Germinal center (tissue), 1 donor: ENCODE data around the gene RAN.
"Not testable (repeated sequence)": the region's sequence is repeated elsewhere in the genome, so short reads cannot be mapped to it uniquely, and the experiment has no call there.

Source experiments
- DNase-seq: peaks from one replicate; pipeline ENCODE4 v3.0.0; 2012; ENCODE audit warnings: mixed read lengths, low spot score

Gene RAN

DNA sequence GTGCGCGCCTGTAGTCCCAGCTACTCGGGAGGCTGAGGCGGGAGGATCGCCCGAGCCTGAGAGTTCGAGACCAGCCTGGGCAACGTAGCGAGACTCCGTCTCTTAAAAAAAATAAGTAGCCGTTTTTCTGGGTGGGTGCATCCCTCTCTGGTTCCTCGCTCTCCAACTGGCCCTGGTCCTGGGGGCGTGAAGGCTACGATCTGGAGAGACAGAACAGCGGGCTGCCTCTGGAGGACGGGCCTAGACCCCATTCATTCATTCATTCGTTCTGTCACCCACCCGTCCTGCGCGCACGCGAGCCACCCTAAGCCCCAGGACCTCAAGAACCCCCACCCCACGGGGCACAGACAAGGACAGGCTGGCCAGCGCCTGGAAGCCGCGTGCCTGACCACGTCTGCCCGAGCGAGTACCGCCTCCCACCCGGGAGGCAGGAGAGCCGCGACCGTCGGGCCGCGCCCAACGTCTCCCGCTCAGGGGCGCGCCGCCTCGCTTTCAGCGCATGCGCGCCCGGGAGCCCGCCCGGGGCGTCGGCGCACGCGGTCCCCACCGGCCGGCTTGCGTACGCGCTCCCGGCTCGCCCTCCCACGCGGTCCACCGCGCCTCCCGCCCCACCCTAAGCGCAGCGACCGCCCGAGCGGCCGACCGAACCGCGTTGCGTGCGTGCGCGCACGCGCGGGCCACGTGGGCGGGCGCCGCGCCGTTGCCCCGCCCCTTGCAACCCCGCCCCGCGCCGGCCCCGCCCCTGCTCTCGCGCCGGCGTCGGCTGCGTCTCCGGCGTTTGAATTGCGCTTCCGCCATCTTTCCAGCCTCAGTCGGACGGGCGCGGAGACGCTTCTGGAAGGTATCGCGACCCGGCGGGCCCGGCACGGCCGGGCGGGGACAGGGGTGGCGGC lies at the start of gene RAN:
Gene RAN (plus strand): TSS at position 781 of the 893 bp plus-strand sequence. CDS start 528 bp downstream, outside the sequence.
- DNase-seq: peak; percentile 99

DNA sequence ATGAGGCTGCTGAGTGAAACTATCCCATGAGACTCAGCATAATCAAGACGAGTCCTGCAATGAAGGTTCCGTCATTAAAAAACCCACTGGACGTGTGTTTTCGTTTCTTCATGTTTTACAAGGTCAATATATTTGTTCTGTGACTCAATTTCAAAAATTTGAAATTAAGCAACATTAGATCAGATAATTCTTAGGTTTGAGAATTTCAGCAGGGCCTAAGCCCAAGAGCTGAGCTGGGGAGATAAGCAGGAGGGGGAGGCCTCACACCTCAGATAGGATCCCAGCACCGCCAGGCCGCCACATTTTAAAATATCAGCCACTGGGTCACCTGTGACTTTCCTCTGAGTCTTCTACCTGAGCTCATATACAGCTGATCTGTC lies 46.1 kb upstream of the RAN start:
- no peak for DNase-seq

DNA sequence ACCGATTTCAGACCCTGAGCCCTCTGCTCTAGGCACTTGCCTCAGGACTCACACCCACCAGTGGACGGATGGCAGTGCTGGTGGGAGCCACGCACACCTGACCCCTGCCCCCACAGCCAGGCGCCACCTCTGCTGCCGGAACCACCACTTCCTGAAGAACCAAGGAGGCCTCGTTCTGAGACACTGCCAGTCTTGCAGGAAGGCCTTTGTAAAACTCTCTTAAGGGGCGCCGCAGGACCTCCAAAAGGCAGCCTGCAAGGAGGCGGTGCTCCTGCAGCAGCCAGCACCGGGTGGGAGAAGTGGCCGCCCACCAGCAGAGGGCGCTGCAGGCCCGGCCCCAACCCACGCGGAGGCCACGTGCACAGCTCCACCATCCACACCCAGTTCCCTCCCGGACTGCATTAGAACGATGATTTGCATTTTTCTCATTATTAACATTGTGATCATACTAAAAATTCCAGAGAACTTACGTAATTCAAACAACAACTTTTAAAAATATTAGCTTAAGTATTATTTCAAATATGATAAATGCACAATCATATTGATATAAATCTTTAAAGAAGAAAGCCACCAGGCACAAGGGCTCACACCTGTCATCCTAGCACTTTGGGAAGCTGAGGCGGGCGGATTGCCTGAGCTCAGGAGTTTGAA lies 45.6 kb upstream of the RAN start:
- peak; percentile 39 for DNase-seq

DNA sequence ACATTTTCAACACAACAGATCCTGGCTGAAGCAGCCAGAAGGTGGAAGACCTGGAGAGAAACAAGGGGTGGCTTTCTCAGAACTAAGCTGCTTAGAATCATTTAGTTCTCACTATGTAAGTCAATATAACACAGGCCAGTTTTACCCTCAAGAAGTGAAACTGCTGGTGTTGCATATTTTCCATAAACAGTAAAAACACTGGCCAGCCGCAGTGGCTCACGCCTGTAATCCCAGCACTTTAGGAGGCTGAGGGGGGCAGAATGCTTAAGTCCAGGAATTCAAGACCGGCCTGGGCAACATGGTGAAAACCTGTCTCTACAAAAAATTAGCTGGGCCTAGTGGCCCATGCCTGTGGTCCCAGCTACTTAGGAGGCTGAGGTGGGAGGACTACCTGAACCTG lies 44.4 kb upstream of the RAN start:
- no peak for DNase-seq

DNA sequence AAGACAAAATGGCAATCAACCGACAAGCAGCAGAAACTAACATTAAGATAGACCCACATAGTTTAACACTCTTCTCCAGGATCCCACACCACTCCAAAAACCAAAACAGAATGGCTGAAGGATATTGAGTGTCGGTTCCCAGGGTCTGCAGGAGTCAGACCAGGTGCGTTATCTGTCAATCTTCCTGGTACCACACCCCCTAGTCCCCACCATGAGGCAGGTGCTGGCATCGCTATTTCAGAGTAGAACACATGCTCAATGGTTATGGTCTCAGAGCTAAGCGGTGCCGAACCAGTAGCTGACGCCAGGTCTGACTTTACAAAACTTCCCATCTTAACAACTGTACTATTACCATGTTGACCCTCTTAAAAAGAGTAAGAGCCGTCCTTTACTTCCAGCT lies 43.0 kb upstream of the RAN start:
- DNase-seq: no peak

DNA sequence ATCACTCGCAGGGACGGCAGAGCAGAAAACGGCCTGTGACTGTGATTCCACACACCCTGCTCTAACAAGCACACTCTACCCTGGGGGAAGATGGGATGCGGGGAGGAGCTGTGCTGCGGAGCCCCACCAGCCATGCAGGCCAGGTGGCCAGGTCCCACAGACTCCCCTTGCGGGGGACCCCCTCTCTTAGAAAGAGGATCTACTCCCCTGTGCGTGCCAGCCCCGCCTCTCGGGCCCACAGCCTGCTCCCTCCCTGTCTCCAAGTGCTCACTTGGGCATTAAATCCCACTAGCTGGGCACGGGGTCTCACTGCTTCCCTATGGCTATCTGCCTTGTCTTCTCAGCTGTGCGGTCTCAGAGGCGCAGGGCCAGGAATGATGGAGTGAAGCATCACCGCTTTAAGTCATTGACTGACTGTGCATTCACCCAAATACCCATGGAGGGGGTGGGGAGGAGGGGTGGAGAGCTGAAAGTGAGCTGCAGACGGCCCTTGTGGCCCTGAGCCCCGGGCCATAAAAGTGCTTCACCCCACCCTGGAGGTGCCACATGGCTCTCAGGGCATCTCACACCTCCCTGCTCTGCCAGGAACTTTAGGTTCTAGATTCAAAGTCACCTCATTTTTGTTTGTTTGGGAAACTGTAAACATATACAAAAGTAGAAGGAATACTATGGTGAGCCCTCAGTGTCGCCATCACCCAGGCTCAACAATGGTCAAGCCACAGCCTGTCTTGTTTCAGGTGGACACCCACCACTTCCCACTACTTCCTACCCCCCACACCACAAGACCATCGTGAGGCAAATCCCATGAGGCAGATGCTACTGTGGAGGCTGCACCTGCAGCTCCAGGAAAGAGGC lies 42.2 kb upstream of the RAN start:
- no peak for DNase-seq

DNA sequence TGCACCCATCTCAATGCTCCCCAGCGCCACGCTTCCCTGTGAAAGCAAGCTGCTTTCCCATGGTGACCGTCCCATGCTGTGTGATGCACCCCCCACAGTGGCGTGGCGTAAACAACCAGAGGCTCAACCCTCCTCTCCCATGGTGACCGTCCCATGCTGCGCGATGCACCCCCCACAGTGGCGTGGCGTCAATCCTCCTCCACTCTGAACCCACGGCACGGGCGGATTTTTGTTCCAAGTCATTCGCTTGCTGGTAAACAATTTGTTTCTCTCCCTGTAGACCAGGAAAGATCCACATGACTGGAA lies 41.7 kb upstream of the RAN start:
- no peak for DNase-seq

DNA sequence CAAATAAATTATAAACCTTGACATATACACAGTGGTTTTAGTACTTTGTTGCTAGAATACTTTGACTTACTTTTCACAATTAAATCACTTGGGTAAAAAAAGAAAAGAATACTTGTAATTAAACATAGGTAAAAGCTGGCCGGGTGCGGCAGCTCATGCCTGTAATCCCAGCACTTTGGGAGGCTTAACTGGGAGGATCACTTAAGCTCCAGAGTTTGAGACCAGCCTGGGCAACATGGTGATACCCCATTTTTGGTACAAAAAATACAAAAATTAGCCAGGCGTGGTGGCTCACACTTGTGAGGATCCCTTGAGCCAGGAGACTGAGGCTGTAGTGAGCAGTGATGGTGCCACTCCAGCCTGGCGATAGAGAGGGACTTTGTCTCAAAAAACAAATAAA lies 40.6 kb upstream of the RAN start:
- no peak for DNase-seq

DNA sequence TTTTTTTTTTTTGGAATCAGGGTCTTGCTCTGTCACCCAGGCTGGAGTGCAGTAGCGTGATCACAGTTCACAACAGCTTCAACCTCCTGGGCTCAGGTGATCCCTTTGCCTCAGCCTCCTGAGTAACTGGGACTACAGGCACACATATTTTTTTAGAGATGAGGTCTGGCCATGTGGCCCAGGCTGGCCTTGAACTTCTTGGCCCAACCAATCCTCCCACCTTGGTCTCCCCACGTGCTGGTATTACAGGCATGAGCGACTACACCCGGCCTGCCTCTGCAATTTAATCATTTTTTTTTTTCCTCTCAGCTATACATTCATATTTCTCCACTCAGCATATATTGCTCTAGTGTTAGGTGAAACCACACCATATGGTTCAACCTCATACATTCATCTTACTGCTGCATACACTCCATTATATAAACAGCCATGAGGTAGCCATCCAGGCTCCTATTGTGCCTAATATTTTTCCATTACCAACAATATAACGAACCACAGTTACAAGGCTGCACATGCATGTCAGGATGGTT lies 39.9 kb upstream of the RAN start:
- DNase-seq: no peak

DNA sequence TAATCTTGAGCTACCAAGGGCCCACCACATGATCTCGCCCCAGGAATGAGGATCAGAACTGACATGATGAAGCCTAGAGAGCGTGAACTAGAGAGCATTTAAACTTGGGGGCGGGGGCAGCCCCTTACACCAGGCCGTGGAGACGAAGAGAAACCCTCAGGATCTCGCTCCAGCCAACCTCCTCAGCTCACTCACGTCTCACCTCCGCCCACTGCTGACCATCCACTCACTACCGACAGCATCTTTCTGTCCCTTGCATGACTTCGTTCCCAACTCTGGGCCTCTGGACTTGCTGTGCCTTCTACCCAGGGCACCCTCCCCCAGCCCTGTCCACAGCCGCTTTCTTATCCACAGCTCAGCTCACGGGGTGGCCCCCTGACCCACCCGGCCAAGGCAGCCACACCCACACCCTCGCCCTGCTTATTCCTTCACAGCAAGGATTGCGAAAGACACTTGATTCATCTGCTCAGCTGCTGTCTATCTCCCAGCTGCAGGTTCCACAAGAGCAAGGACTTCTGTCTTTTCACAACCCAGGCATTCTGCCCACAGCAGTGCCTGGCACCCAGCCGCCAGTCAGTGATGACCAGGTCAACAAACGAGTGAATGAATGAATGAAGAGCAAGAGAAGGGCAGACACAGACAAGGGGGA lies 39.2 kb upstream of the RAN start:
- no peak for DNase-seq

DNA sequence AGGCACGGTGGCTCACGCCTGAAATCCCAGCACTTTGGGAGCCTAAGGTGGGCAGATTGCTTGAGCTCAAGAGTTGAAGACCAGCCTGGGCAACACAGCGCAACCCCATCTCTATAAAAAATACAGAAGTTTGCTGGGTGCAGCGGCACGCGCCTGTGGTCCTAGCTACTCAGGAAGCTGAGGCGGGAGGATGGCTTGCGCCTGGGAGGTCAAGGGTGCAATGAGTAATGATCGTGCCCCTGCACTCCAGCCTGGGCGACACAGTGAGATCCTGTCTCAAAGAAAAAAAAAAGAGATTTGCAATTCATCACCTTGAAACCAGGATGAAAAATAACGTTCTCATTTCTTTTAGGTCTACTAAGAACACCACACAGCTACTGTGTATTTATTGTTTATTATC lies 36.9 kb upstream of the RAN start:
- no peak for DNase-seq

DNA sequence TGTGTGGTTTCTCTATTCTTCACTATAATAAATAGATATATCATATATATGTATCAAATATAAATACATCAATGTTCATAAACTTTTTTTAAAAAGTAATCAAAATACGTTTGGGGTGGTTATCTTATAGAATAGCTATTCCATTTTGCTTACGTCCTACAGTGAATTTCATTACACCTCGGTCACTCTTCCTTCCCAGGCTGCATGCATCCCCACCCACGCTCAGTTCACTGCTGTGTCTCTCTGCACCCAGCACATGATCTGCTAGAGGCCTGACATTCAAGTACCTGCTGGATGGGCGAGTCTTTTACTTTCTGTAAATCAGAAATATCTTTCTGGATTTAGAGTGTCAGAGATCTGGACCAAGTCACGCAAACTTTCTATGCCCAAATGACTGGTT lies 36.4 kb upstream of the RAN start:
- no peak for DNase-seq

DNA sequence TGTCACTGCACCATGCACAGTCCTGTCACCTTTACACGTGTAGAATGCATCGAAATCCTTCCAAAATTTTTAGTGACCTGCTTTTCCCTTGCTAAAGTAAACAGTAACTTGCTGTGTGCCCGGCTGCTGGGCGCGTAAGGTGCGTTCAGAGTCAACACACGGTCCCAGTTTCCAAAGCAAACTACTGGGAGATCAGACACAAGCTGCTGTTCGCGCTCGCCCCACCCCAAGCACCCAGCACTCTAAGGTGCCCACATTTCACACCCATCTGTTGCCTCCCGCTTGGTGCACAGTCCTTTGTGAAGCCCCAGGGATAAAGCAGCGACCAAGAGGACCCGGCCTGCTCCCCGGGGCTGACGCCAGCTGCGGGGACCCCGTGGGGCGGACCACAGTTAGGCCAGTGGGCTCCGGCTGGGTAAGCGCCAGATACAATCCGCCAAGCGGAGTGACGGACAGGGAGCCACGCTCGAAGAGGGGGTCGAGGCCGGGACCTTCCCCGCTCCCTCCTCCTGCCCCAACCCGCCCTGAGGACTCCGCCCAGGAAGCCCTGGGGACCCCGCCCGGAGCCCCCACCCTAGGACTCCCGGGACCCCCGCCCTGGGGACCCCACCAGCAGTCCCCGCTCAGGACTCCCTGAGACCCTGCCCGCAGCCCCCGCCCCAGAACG lies 33.4 kb upstream of the RAN start:
- peak; percentile 15 for DNase-seq

DNA sequence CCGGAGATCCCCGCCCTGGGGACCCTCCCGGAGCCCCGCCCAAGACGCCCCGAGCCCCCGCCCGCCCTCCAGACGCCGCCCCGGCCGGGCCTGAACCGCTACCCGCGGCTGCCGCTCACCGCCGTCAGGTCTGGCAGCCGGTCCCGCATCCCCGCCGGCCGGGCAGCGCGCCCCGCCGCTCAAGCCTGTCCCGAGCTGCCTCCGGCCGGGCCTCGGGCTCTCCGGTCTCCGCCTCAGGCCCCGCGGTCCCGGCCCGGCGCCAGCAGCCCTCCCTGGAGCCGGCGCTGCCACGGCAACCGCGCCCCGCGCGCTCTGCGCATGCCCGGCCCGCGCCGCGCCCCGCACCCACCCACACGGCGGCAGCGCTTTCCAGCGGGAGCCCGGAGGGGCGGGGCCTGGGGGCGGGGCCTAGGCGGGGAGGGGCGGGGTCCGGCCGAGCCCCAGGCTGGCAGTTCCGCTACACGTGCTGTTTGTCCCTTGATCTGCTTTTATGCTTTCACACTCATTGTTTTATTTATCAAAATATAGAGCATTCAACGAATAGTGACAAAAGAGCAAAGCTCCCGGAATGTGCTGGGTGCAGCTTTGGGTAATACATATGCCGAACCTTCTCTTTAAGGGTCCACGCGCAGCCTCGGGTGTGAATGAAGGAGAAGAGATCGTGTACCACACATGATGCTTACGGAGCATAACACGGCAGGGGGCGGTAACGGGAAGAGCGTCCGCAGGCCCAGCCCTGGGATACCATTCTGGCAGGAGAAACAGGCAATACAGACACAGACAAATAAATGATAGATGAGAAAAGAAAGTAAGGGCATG lies 32.7 kb upstream of the RAN start, which contains the start of gene STX2:
Gene STX2 (minus strand): TSS at position 300 of the 819 bp plus-strand sequence. CDS start 151 bp downstream, at position 149.
- peak; percentile 96 for DNase-seq

DNA sequence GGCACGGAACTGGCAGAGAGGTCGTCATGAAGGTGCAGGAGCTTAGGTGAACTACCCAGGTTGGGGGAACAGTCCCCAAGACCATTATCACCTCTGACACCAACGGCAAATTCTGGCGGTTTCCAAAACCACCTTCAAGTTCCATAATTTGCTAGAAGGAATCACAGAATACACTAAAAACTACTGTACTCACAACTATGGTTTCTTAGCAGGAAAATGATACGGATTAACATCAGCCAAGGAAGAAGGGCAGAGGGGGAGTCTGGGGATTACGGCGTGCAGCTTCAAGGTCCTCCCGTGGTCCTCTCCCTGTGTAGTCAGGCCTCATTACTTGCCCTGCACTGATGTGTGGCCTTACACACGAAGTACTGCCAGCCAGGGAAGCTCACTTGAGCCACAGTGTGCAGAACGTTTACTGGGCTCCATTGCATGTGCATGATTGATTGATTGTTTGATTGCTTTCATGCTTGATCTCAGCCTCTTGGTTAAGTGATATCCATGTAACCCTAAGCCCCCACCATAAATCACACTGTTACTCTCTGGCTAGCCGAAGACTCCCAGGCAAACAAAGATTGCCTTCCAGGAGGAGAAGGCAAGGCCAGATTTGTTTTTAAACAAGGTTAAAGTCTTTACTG lies 32.0 kb upstream of the RAN start:
- no peak for DNase-seq

DNA sequence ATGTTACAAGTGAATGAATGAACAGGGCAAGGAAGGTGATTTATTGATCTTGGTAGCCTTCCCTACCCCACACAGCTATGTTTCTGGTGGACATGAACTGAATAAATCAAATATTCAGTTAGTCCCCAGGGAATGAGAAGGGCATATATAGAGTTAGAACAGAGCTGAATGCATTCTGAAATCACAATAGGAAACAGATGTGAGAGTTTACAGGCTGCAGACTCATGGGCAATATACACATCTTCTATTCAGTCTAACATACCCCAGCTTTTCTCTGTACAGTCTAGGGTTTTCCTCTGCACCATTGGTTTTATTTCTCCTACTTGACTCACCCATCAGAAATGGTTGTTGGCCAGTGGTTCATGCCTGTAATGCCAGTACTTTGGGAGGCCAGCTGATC lies 25.5 kb upstream of the RAN start:
- no peak for DNase-seq

DNA sequence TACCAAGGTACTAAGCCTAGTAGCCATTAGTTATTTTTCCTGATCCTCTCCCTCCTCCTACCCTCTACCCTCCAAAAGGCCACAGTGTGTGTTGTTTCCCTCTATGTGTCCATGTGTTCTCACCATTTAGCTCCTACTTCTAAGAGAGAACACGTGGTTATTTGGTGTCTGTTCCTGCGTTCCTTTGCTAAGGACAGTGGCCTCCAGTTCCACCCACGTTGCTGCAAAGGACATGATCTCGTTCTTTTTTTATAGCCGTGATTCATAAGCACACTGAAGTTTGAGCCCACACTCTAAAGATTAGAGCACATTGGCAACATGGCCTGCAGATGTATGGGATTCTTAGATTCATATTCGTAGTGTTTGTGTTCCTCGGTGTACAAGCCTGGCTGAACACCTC lies 24.8 kb upstream of the RAN start:
- no peak for DNase-seq

DNA sequence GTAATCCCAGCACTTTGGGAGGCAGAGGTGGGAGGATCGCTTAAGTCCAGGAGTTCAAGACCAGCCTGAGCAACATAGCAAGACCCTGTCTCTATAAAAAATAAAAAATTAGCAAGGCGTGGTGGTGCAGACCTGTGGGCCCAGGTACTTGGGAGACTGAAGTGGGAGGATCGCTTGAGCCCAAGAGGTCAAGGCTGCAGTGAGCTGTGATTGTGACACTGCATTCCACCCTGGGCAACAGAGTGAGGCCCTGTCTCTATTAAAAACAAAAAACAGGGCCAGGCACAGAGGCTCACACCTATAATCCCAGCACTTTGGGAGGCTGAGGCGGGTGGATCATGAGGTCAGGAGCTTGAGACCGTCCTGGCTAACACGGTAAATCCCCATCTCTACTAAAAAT lies 23.8 kb upstream of the RAN start:
- not testable (repeated sequence) for DNase-seq

DNA sequence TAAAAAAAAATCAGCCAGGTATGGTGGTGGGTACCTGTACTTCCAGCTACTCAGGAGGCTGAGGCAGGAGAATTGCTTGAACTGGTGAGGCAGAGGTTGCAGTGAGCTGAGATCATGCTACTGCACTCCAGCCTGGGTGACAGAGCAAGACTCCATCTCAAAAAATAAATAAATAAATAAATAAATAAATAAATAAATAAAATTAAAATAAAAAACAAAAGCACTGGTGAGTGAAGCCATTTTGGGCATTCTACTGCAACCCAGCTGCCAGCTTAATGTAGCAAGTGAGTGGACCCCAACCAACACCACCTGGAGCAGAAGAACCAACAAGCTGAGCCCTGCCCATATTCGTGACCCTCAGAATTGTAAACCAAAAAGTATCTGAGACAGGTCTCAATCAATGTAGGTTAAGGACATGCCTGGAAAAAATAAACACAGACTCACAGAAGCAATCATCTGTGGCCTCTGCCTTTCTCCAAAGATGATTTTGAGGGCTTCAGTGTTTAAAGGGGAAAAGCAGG lies 23.0 kb upstream of the RAN start:
- DNase-seq: not testable (repeated sequence)
